ENCODE data around the gene IFIT1.
"Not testable (repeated sequence)": the region's sequence is repeated elsewhere in the genome, so short reads cannot be mapped to it uniquely, and the experiment has no call there.

IFIT1 gene

GRCh38 chr10:89363729-89364442, 28.5 kb upstream of the IFIT1 start:
- no peak overlapping the region for H3K27ac ChIP-seq
- no peak for DNase-seq (ENCODE audit: low read depth, low spot score)

- DNase-seq (ENCODE audit: low read depth, low spot score), result no peak
- no peak overlapping the region for H3K27ac ChIP-seq
Observed at GRCh38 chr10:89364531-89364930, 27.9 kb upstream of the IFIT1 start.

GRCh38 chr10:89367529-89367928, 24.9 kb upstream of the IFIT1 start:
- DNase-seq (ENCODE audit: low read depth, low spot score), result no peak
- no peak overlapping the region for H3K27ac ChIP-seq

DNA sequence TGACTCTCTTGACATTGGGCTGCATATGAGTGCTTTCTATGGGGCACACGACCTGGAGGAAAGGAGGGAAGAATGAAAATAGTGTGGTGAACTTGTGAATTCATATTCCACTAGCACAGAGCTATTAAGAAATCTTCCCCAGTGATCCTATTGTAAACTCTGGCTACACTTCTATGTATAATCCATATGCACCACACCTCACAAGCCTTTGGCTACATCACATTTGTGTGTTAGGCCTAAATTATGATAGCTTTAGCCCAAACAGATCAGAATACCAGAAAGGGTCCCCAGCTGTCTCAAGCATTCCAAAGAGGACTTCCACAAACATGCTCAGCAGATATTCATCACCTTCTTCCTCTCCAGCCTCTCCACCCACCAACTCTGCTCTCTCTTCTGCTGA, 24.3 kb upstream of the IFIT1 start:
- DNase-seq (ENCODE audit: low read depth, low spot score), result no peak
- H3K27ac ChIP-seq, result no peak overlapping the region

- no peak overlapping the region for H3K27ac ChIP-seq
- no peak for DNase-seq (ENCODE audit: low read depth, low spot score)
Observed at GRCh38 chr10:89369156-89370105, 23.0 kb upstream of the IFIT1 start.

DNA sequence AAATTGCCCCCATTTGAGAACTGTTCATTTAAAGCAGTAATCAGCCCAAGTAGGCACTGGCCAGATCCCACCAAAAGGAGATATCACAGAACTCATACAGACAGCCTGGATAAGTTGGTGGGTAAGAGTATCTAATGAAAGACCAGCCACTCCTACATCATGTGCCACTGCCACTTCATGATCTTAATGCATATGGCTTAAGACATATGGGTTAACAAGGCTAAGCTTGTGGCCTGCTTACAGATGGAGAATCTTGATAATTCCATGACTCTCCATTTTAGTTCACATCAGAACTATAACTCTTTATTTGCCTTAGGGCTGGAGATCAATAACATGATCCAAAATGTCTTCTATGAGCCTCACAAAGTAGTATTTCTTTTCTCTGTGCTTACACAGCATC, 21.3 kb upstream of the IFIT1 start:
- no peak for DNase-seq (ENCODE audit: low read depth, low spot score)
- H3K27ac ChIP-seq, result no peak overlapping the region

- no peak overlapping the region for H3K27ac ChIP-seq
- no peak for DNase-seq (ENCODE audit: low read depth, low spot score)
Observed at GRCh38 chr10:89371987-89372386, 20.4 kb upstream of the IFIT1 start.

- peak; percentile 87 for DNase-seq (ENCODE audit: low read depth, low spot score)
- peak overlapping the region; percentile 46 for H3K27ac ChIP-seq
Observed at GRCh38 chr10:89373916-89374711, 18.3 kb upstream of the IFIT1 start.

- H3K27ac ChIP-seq, result peak overlapping the region; percentile 46
Observed at GRCh38 chr10:89374713-89375141, 17.7 kb upstream of the IFIT1 start.

DNA sequence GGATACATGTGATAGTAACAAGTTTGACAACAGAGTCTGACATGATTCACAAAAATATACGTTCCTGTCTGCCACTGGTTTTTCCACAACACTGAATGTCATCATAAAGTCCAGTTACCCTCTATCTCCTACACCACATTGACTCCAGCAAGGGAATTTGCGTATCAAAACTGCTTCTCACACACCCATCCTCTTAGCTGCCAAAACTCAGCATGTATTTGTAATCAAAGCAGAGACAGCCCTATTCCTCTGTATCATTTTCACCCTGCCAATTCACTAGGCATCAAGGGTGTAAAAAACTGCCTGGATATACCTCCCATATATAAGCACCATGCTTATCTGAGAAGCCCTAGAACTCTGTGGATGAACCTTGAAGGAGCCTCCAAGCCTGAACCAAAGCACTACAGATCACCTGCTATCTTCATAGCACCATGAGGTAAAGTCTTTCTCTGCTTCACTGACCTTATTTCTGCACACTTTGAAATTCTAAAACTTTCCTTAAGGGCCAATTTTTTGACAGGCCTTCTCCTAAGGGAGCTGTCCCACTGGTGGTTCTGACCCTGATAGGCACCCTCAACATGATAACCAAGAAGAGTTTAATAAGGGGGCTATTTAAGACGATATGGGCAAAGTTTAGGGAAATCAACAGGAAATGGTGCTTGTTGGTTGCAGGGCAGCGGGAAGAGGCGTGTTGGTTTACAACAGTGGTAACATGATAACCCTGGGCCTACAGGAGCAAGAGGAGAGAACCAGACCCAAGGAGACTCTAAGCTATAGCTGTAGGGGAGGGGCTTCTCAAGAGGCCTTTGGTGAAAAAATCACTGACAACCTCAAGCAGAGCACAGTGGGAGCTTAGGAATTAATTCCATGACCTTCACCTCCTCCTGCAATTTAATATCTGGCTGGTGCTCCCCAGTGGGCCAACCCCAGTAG, 14.5 kb upstream of the IFIT1 start, which contains the start of gene IFIT1B:
Gene IFIT1B (plus strand): TSS at position 352 of the 933 bp plus-strand sequence. CDS start 80 bp downstream, at position 432.
- H3K27ac ChIP-seq, result no peak within 1 kb of the TSS
- DNase-seq (ENCODE audit: low read depth, low spot score), result no peak

More at GRCh38 chr10:89374713-89375141, 17.7 kb upstream of the IFIT1 start:
- DNase-seq (ENCODE audit: low read depth, low spot score), result no peak

GRCh38 chr10:89379103-89379502, 13.3 kb upstream of the IFIT1 start:
- H3K27ac ChIP-seq, result no peak overlapping the region
- DNase-seq (ENCODE audit: low read depth, low spot score), result no peak

DNA sequence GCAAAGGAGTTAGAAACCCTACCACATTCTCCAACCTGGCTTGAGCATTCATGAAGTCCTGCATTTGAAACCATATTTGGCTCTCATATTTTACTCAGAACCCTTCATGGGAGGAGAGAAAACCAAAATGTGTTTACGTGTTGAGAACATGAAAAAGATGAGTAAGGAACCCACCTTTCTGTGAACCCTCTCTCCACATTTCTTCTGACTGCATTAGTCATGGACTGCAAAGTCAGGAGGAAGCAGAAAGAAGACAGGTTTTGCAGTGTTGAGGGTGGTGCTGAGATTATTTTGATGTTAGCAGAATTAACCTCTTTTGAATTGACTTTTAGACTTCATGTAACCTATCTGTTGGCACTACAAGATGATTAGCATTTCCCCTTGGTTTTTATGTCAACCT, 9.7 kb upstream of the IFIT1 start:
- DNase-seq (ENCODE audit: low read depth, low spot score), result peak; percentile 43
- H3K27ac ChIP-seq, result no peak overlapping the region

- no peak overlapping the region for H3K27ac ChIP-seq
- no peak for DNase-seq (ENCODE audit: low read depth, low spot score)
Observed at GRCh38 chr10:89384474-89385340, 7.7 kb upstream of the IFIT1 start.

- DNase-seq (ENCODE audit: low read depth, low spot score), result no peak
- no peak overlapping the region for H3K27ac ChIP-seq
Observed at GRCh38 chr10:89388806-89389205, 3.6 kb upstream of the IFIT1 start.

DNA sequence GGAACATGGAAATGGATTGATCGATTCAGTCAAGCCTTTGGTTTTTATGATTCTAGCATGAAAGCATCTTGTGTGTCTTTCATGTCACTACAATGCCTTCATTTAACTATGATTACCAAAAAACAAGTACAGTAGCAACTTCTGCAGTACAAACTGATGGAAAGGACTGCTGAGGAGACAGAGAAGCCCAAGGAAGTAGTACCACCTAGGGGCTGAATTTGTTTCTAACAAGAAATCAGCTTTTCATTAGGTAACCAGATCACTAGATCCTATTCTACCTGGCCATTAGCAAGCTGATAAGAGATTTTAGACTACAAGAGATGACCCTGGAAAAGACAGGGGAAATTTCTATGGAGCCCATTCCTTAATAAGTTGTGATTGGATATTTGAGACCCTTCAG, 3.2 kb upstream of the IFIT1 start:
- DNase-seq (ENCODE audit: low read depth, low spot score), result no peak
- no peak overlapping the region for H3K27ac ChIP-seq

DNA sequence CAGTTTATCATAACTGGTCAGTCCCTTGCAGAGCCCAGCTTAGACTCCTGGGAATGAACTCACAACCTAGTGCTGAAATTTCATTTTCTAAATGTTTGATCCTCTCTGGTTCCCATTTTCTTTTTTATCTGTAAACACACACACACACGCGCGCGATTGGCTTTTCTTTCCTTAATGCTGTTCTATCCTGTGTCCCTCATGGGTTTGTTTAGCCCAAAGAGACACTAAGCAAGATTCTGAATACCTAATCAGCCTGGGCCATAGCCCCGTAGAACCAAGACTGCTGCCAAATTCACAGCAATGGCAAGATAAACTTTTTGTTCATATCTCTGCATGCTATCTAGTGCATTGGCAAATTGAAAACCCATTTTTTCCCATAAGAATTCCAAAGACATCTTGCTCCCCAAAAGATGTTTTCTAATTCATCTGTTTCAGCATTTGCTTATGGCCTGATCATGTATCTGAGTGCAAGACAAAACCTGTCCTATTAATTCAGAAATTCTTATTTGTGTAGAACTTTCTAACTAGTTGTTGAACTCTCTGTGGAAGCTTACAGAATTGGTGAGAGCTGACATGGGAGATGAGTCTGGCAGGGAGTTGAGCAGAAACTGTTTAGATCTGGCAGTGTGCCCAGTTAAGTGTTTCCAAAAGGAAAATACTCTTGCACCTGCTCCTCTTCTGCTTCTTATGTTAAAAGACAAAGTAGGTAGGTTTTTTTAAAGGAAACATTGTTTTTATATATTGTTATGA, 1.8 kb upstream of the IFIT1 start:
- DNase-seq (ENCODE audit: low read depth, low spot score), result no peak
- no peak overlapping the region for H3K27ac ChIP-seq

DNA sequence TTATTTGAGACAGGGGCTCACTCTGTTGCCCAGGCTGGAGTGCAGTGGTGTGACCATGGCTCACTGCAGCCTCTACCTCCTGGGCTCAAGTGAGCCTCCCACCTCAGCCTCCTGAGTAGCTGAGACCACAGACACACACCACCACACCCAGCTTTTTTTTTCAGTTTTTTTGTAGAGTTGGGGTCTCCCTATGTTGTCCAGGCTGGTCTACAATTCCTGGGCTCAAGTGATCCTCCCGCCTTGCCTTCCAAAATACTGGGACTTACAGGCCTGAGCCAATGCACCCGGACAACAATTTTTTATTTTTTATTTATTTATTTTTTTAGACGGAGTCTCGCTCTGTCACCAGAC, 1.2 kb upstream of the IFIT1 start:
- H3K27ac ChIP-seq, result not testable (repeated sequence)

GRCh38 chr10:89392974-89393373, 551 bp downstream of the IFIT1 start:
- no peak for DNase-seq (ENCODE audit: low read depth, low spot score)
- H3K27ac ChIP-seq, result no peak overlapping the region

More for the DNA sequence above, 1.2 kb upstream of the IFIT1 start:
- not testable (repeated sequence) for DNase-seq (ENCODE audit: low read depth, low spot score)

All from epithelial cell of prostate (primary cell).